Adipocyte (in vitro differentiated cells): Measurements from ENCODE around the gene MAPKAP1.

Experiments
- DNase-seq: peaks from one replicate; pipeline ENCODE4 v3.0.0-alpha.2; 2015; ENCODE audit warnings: low read depth
- H3K27me3 ChIP-seq: replicated peaks from 2 replicates; pipeline ENCODE4 v1.7.0; 2013; ENCODE audit warnings: mild to moderate bottlenecking, low read length, moderate library complexity; ENCODE audit not compliant: control insufficient read depth, insufficient read depth
- H3K36me3 ChIP-seq: 2 replicates; pipeline ENCODE4 v1.7.0; 2013; ENCODE audit warnings: low read length, mild to moderate bottlenecking, moderate library complexity; ENCODE audit not compliant: control insufficient read depth, insufficient read depth, severe bottlenecking
- H3K4me1 ChIP-seq: 2 replicates; pipeline ENCODE4 v1.7.0; 2013; ENCODE audit warnings: mild to moderate bottlenecking, low read length, moderate library complexity; ENCODE audit not compliant: control insufficient read depth, insufficient read depth
- H3K4me3 ChIP-seq: 2 replicates; pipeline ENCODE4 v1.7.0; 2013; ENCODE audit warnings: mild to moderate bottlenecking, low read length, moderate library complexity
- H3K9ac ChIP-seq: 2 replicates; pipeline ENCODE4 v1.7.0; 2013; ENCODE audit warnings: mild to moderate bottlenecking, low read length, moderate library complexity
- H3K9me3 ChIP-seq: 2 replicates; pipeline ENCODE4 v1.7.0; 2013; ENCODE audit warnings: mild to moderate bottlenecking, low read length, moderate library complexity; ENCODE audit not compliant: control insufficient read depth

MAPKAP1 gene

GRCh38 chr9:125663127-125663526, 43.9 kb downstream of the MAPKAP1 start:
- Histone ChIP-seq H3K4me1 (peaks cover 15% of the 10 kb centered on the region), H3K9me3 (no peaks in the 10 kb centered on the region)
- peak; percentile 36 for DNase-seq

GRCh38 chr9:125660557-125660956, 46.5 kb downstream of the MAPKAP1 start:
- no peak overlapping the region for H3K9ac ChIP-seq
- H3K36me3 ChIP-seq: peaks cover 6% of the 10 kb centered on the region
- no peaks in the 10 kb centered on the region for H3K27me3 ChIP-seq
- DNase-seq: no peak
- H3K4me1 ChIP-seq: peaks cover 18% of the 10 kb centered on the region
- no peaks in the 10 kb centered on the region for H3K9me3 ChIP-seq
- H3K4me3 ChIP-seq: no peak overlapping the region

More at GRCh38 chr9:125663127-125663526, 43.9 kb downstream of the MAPKAP1 start:
- Histone ChIP-seq H3K9ac (no peak overlapping the region), H3K27me3 (no peaks in the 10 kb centered on the region), H3K36me3 (peaks cover 19% of the 10 kb centered on the region), H3K4me3 (no peak overlapping the region)

GRCh38 chr9:125659954-125660353, 47.1 kb downstream of the MAPKAP1 start:
- Histone ChIP-seq H3K9me3 (no peaks in the 10 kb centered on the region), H3K36me3 (peaks cover 6% of the 10 kb centered on the region), H3K4me1 (peaks cover 24% of the 10 kb centered on the region), H3K4me3 (no peak overlapping the region), H3K27me3 (no peaks in the 10 kb centered on the region), H3K9ac (no peak overlapping the region)
- DNase-seq: peak; percentile 78

- H3K4me3 ChIP-seq: no peak overlapping the region
- H3K27me3 ChIP-seq: no peaks in the 10 kb centered on the region
- peaks cover 6% of the 10 kb centered on the region for H3K36me3 ChIP-seq
- H3K9me3 ChIP-seq: no peaks in the 10 kb centered on the region
- no peak overlapping the region for H3K9ac ChIP-seq
- H3K4me1 ChIP-seq: peaks cover 31% of the 10 kb centered on the region
- DNase-seq: no peak
Measured at GRCh38 chr9:125659201-125659840, 47.7 kb downstream of the MAPKAP1 start.

GRCh38 chr9:125656560-125656959, 50.4 kb downstream of the MAPKAP1 start:
- Histone ChIP-seq H3K9me3 (no peaks in the 10 kb centered on the region), H3K27me3 (no peaks in the 10 kb centered on the region), H3K4me1 (peaks cover 41% of the 10 kb centered on the region), H3K9ac (no peak overlapping the region), H3K36me3 (peaks cover 6% of the 10 kb centered on the region), H3K4me3 (no peak overlapping the region)
- DNase-seq: no peak

- peaks cover 48% of the 10 kb centered on the region for H3K4me1 ChIP-seq
- H3K9me3 ChIP-seq: no peaks in the 10 kb centered on the region
- no peak overlapping the region for H3K9ac ChIP-seq
- no peaks in the 10 kb centered on the region for H3K27me3 ChIP-seq
- peaks cover 6% of the 10 kb centered on the region for H3K36me3 ChIP-seq
- no peak overlapping the region for H3K4me3 ChIP-seq
- peak; percentile 53 for DNase-seq
Measured at GRCh38 chr9:125655691-125656410, 51.2 kb downstream of the MAPKAP1 start.

GRCh38 chr9:125655066-125655633, 51.9 kb downstream of the MAPKAP1 start:
- Histone ChIP-seq H3K36me3 (peaks cover 6% of the 10 kb centered on the region), H3K9me3 (no peaks in the 10 kb centered on the region), H3K9ac (no peak overlapping the region), H3K4me3 (no peak overlapping the region), H3K27me3 (no peaks in the 10 kb centered on the region), H3K4me1 (peaks cover 52% of the 10 kb centered on the region)
- DNase-seq: no peak

GRCh38 chr9:125654121-125654520, 52.9 kb downstream of the MAPKAP1 start:
- Histone ChIP-seq H3K9me3 (no peaks in the 10 kb centered on the region), H3K9ac (no peak overlapping the region), H3K27me3 (no peaks in the 10 kb centered on the region), H3K4me1 (peaks cover 52% of the 10 kb centered on the region), H3K36me3 (peaks cover 6% of the 10 kb centered on the region), H3K4me3 (no peak overlapping the region)
- no peak for DNase-seq

GRCh38 chr9:125653325-125653724, 53.7 kb downstream of the MAPKAP1 start:
- H3K36me3 ChIP-seq: peaks cover 6% of the 10 kb centered on the region
- peaks cover 54% of the 10 kb centered on the region for H3K4me1 ChIP-seq
- DNase-seq: no peak
- H3K9ac ChIP-seq: no peak overlapping the region
- H3K27me3 ChIP-seq: no peaks in the 10 kb centered on the region
- no peak overlapping the region for H3K4me3 ChIP-seq
- no peaks in the 10 kb centered on the region for H3K9me3 ChIP-seq

GRCh38 chr9:125652759-125653158, 54.2 kb downstream of the MAPKAP1 start:
- Histone ChIP-seq H3K9me3 (no peaks in the 10 kb centered on the region), H3K4me1 (peaks cover 54% of the 10 kb centered on the region), H3K27me3 (no peaks in the 10 kb centered on the region), H3K4me3 (no peak overlapping the region), H3K36me3 (peaks cover 6% of the 10 kb centered on the region), H3K9ac (no peak overlapping the region)
- no peak for DNase-seq

- Histone ChIP-seq H3K9me3 (no peaks in the 10 kb centered on the region), H3K27me3 (no peaks in the 10 kb centered on the region), H3K9ac (no peak overlapping the region), H3K4me1 (peaks cover 54% of the 10 kb centered on the region), H3K4me3 (no peak overlapping the region), H3K36me3 (peaks cover 6% of the 10 kb centered on the region)
- no peak for DNase-seq
Measured at GRCh38 chr9:125652233-125652594, 54.8 kb downstream of the MAPKAP1 start.
